IMR-90 (cell line): Measurements from ENCODE around the gene FAM234A. TPM values are rescaled to one million over a fixed set of nuclear protein-coding genes. Genes with fewer than 3 reads are reported as not detected.

Experiments used
- ATAC-seq: fragments of 200-7000 bp; cut with Tn5 transposase; 2 replicates; pipeline ENCODE4 v1.9.1; 2020; ENCODE audit warnings: low read depth, mild to moderate bottlenecking, moderate library complexity
- BruUV-seq: library from RNA; stranded (reverse); fragments of 400-500 nt; replicated peaks from 2 replicates; lab custom pipeline; 2021; lab: Mats Ljungman, UMichigan
- CTCF ChIA-PET: fragments of 300-600 bp; formaldehyde crosslinking; extraction: SDS; loops from one replicate; lab custom pipeline; 2021; ENCODE audit warnings: antibody characterized with exemption; lab: Yijun Ruan, JAX
- POLR2A ChIA-PET: fragments of 300-600 bp; sonication (Branson Sonifier 250); formaldehyde crosslinking; loops from one replicate; lab custom pipeline; 2022; ENCODE audit warnings: antibody characterized with exemption; ENCODE audit not compliant: unreplicated experiment; lab: Charles Lee
- DNase-seq: peaks from one replicate; pipeline ENCODE4 v3.0.0; 2013
- H2AFZ ChIP-seq: replicated peaks from 2 replicates; pipeline ENCODE3; 2013; ENCODE audit warnings: low read length, mild to moderate bottlenecking; ENCODE audit not compliant: poor library complexity
- H2AK5ac ChIP-seq: 2 replicates; pipeline ENCODE4 v1.6.1; 2013; ENCODE audit warnings: low read depth, low read length, inconsistent platforms
- H2AK9ac ChIP-seq: replicated peaks from 2 replicates; pipeline ENCODE3; 2013; ENCODE audit warnings: mild to moderate bottlenecking, low read depth, low read length, moderate library complexity; ENCODE audit not compliant: poor library complexity
- H2BK120ac ChIP-seq: 2 replicates; pipeline ENCODE4 v1.6.1; 2013; ENCODE audit warnings: low read depth, low read length, inconsistent platforms
- H2BK15ac ChIP-seq: 3 replicates; pipeline ENCODE4 v1.6.1; 2013; ENCODE audit warnings: low read depth, low read length, inconsistent platforms
- H2BK20ac ChIP-seq: 2 replicates; pipeline ENCODE4 v1.6.1; 2013; ENCODE audit warnings: low read depth, mild to moderate bottlenecking, inconsistent platforms, low read length, moderate library complexity
- H2BK5ac ChIP-seq: 2 replicates; pipeline ENCODE4 v1.6.1; 2013; ENCODE audit warnings: mild to moderate bottlenecking, low read depth, low read length, inconsistent platforms; ENCODE audit not compliant: poor library complexity, severe bottlenecking
- H3K14ac ChIP-seq: replicated peaks from 2 replicates; pipeline ENCODE4 v1.6.1; 2013; ENCODE audit warnings: low read depth, low read length, inconsistent platforms
- H3K18ac ChIP-seq: 2 replicates; pipeline ENCODE4 v1.6.1; 2013; ENCODE audit warnings: low read depth, low read length, control low read depth
- H3K23ac ChIP-seq: 2 replicates; pipeline ENCODE4 v1.6.1; 2013; ENCODE audit warnings: low read depth, low read length, inconsistent platforms
- H3K27ac ChIP-seq: 2 replicates; pipeline ENCODE4 v1.5.1; 2013; ENCODE audit warnings: mild to moderate bottlenecking, control low read depth, low read length; ENCODE audit not compliant: insufficient read depth
- H3K27me3 ChIP-seq: 2 replicates; pipeline ENCODE4 v1.6.1; 2013; ENCODE audit warnings: low read length; ENCODE audit not compliant: control insufficient read depth, insufficient read depth
- H3K36me3 ChIP-seq: 2 replicates; pipeline ENCODE4 v1.6.1; 2013; ENCODE audit warnings: low read length, mixed read lengths; ENCODE audit not compliant: control insufficient read depth, insufficient read depth
- H3K4ac ChIP-seq: 2 replicates; pipeline ENCODE4 v1.6.1; 2013; ENCODE audit warnings: low read depth, low read length, inconsistent platforms
- H3K4me1 ChIP-seq: 2 replicates; pipeline ENCODE4 v1.6.1; 2013; ENCODE audit warnings: low read length, mixed read lengths; ENCODE audit not compliant: control insufficient read depth, insufficient read depth
- H3K4me2 ChIP-seq: 2 replicates; pipeline ENCODE4 v1.6.1; 2013; ENCODE audit warnings: low read depth, mild to moderate bottlenecking, control low read depth, low read length, moderate library complexity
- H3K4me3 ChIP-seq: 2 replicates; pipeline ENCODE4 v1.5.1; 2013; ENCODE audit warnings: low read depth, mild to moderate bottlenecking, control low read depth, low read length, moderate library complexity; ENCODE audit not compliant: insufficient read depth
- H3K56ac ChIP-seq: 2 replicates; pipeline ENCODE4 v1.6.1; 2013; ENCODE audit warnings: low read length, inconsistent platforms; ENCODE audit not compliant: insufficient read depth; ENCODE audit errors: extremely low read depth
- H3K79me1 ChIP-seq, 2 experiments: 2 replicates each; pipeline ENCODE4 v1.6.1; 2013; ENCODE audit warnings: low read length in 2 of 2, inconsistent platforms in 1 of 2, low read depth in 1 of 2
- H3K9ac ChIP-seq: 2 replicates; pipeline ENCODE4 v1.6.1; 2013; ENCODE audit warnings: low read depth, low read length, control low read depth
- H3K9me1 ChIP-seq: 2 replicates; pipeline ENCODE4 v1.6.1; 2013; ENCODE audit warnings: low read length, inconsistent platforms; ENCODE audit not compliant: insufficient read depth
- H3K9me3 ChIP-seq: 2 replicates; pipeline ENCODE4 v1.6.1; 2013; ENCODE audit warnings: low read length; ENCODE audit not compliant: control insufficient read depth, insufficient read depth
- H4K20me1 ChIP-seq: 2 replicates; pipeline ENCODE4 v1.6.1; 2013; ENCODE audit warnings: low read length, inconsistent platforms; ENCODE audit not compliant: insufficient read depth
- H4K5ac ChIP-seq: 2 replicates; pipeline ENCODE4 v1.6.1; 2013; ENCODE audit warnings: mild to moderate bottlenecking, low read depth, low read length, control low read depth
- H4K8ac ChIP-seq, 2 experiments: 2 replicates each; pipeline ENCODE4 v1.6.1; 2013; ENCODE audit warnings: low read depth in 2 of 2, low read length in 2 of 2, control low read depth in 1 of 2, inconsistent platforms in 1 of 2
- H4K91ac ChIP-seq: 2 replicates; pipeline ENCODE4 v1.6.1; 2013; ENCODE audit warnings: low read depth, low read length, inconsistent platforms; ENCODE audit not compliant: insufficient read depth
- CHD1 ChIP-seq: IDR thresholded peaks from 2 replicates; pipeline ENCODE4 v1.6.1; 2012; ENCODE audit warnings: low read depth, low read length, improper control_type of control experiment
- RCOR1 ChIP-seq: IDR thresholded peaks from 2 replicates; pipeline ENCODE4 v1.6.1; 2012; ENCODE audit warnings: mild to moderate bottlenecking, low read length, improper control_type of control experiment; ENCODE audit not compliant: insufficient replicate concordance
- WGBS, 2 experiments: methylation state at CpG; one replicate each; pipeline versions ENCODE4 v1.1.5 to v1.1.7; 2013; ENCODE audit warnings: missing lambda C conversion rate in 2 of 2; ENCODE audit not compliant: insufficient read length in 1 of 2; ENCODE audit errors: extremely low coverage in 2 of 2; 5-methylcytosine and 5-hydroxymethylcytosine counted together
- dilution Hi-C: fragments of 300-500 bp; cut with HindIII; formaldehyde crosslinking; loops from one replicate; pipeline ENCODE4 v1.14.3; 2018; ENCODE audit warnings: low sequenced_read_pairs; ENCODE audit not compliant: unreplicated experiment
- in situ Hi-C: fragments of 300-500 bp; cut with MboI; formaldehyde crosslinking; loops from 3 replicates; pipeline ENCODE4 v1.14.3; 2019; ENCODE audit warnings: low sequenced_read_pairs, inconsistent platforms, mixed read lengths
- intact Hi-C: fragments of 100-400 bp; cut with micrococcal nuclease; formaldehyde crosslinking; loops from 2 replicates; pipeline ENCODE4 v1.10.0; 2022
- polyA plus RNA-seq, 3 experiments: library from polyadenylated mRNA; depleted of rRNA; stranded (reverse); fragments of >200 nt; gene quantifications; 2 replicates each; pipeline ENCODE4 v1.2.3, GENCODE V29; 2012; ENCODE audit warnings: low replicate concordance in 1 of 3
- total RNA-seq: library from RNA; depleted of rRNA; stranded (reverse); fragments of >200 nt; gene quantifications from 2 replicates; pipeline ENCODE4 v1.2.3, GENCODE V29; 2012

Gene FAM234A
- total and polyA plus RNA-seq, 2 of the 4 experiments (the other 2 are of a cell fraction): 30.3 to 64.2 TPM

GRCh38 chr16:297832-298231 lies 63.2 kb downstream of the FAM234A start:
- Histone ChIP-seq H4K8ac (no peak overlapping the region), H2BK20ac (no peak overlapping the region), H3K9ac (no peak overlapping the region), H3K4me2 (no peak overlapping the region), H2AFZ (no peak overlapping the region), H3K79me1 (peaks cover 0 to 6% of the 10 kb centered on the region in 2 experiments; a peak in 2 of 4 replicates), H3K14ac (no peak overlapping the region), H3K4me1 (no peaks in the 10 kb centered on the region), H3K36me3 (peaks cover 35% of the 10 kb centered on the region), H3K9me3 (no peaks in the 10 kb centered on the region), H4K20me1 (no peaks in the 10 kb centered on the region; the same call in 1 of the 2 replicates), H3K27ac (no peak overlapping the region), H2BK5ac (no peak overlapping the region), H3K18ac (no peak overlapping the region), H4K91ac (no peak overlapping the region), H3K56ac (no peak overlapping the region), H2AK5ac (no peak overlapping the region), H4K5ac (no peak overlapping the region), H2BK15ac (no peak overlapping the region), H3K27me3 (no peaks in the 10 kb centered on the region), H2BK120ac (no peak overlapping the region), H3K23ac (no peak overlapping the region), H3K4ac (no peak overlapping the region), H2AK9ac (peak overlapping the region; percentile 28), H3K9me1 (no peaks in the 10 kb centered on the region), H3K4me3 (no peak overlapping the region)
- intact Hi-C loops: no loop called here
- dilution Hi-C loops: no loop called here
- CTCF ChIA-PET: no interaction called here
- DNase-seq (no peak), ATAC-seq (no peak)
- in situ Hi-C loops: no loop called here
- BruUV-seq: no TSS peak
- POLR2A ChIA-PET: no interaction called here
- 95% methylated on average over 25 of the region's 32 CpGs; no CpG with 5 or more reads in 1 of the 2 experiments for WGBS, 2 experiments
- TF ChIP-seq RCOR1 (no peak), CHD1 (no peak)
